SW480 (cell line): ENCODE data around the gene POLN.
"Not testable (repeated sequence)": the region's sequence is repeated elsewhere in the genome, so short reads cannot be mapped to it uniquely, and the experiment has no call there.

Source experiments
- DNase-seq: peaks from one replicate; pipeline ENCODE4 v3.0.0-alpha.2; 2016; ENCODE audit warnings: low spot score

Gene POLN

GRCh38 chr4:2163311-2163821, 78.6 kb downstream of the POLN start:
- DNase-seq: no peak

GRCh38 chr4:2161092-2161703, 80.7 kb downstream of the POLN start:
- not testable (repeated sequence) for DNase-seq

GRCh38 chr4:2159931-2160330, 82.0 kb downstream of the POLN start:
- no peak for DNase-seq

- DNase-seq: no peak
Observed at GRCh38 chr4:2155246-2155645, 86.7 kb downstream of the POLN start.

- no peak for DNase-seq
Observed at GRCh38 chr4:2154215-2154740, 87.6 kb downstream of the POLN start.

- DNase-seq: no peak
Observed at GRCh38 chr4:2151544-2151943, 90.4 kb downstream of the POLN start.

- no peak for DNase-seq
Observed at GRCh38 chr4:2150076-2150475, 91.8 kb downstream of the POLN start.

- DNase-seq: no peak
Observed at GRCh38 chr4:2142630-2143427, 99.1 kb downstream of the POLN start.

- DNase-seq: no peak
Observed at GRCh38 chr4:2141762-2142451, 100.0 kb downstream of the POLN start.

GRCh38 chr4:2141022-2141761, 100.7 kb downstream of the POLN start:
- no peak for DNase-seq

- DNase-seq: no peak
Observed at GRCh38 chr4:2138846-2139500, 102.9 kb downstream of the POLN start.

GRCh38 chr4:2136726-2137125, 105.2 kb downstream of the POLN start:
- no peak for DNase-seq

GRCh38 chr4:2135083-2135482, 106.8 kb downstream of the POLN start:
- no peak for DNase-seq

- DNase-seq: no peak
Observed at GRCh38 chr4:2132438-2132837, 109.5 kb downstream of the POLN start.

- no peak for DNase-seq
Observed at GRCh38 chr4:2127609-2128332, 114.2 kb downstream of the POLN start.

GRCh38 chr4:2126309-2127043, 115.4 kb downstream of the POLN start:
- no peak for DNase-seq

- DNase-seq: no peak
Observed at GRCh38 chr4:2125831-2126230, 116.1 kb downstream of the POLN start.

GRCh38 chr4:2125023-2125422, 116.9 kb downstream of the POLN start:
- no peak for DNase-seq

GRCh38 chr4:2116687-2117400, 125.1 kb downstream of the POLN start:
- no peak for DNase-seq
